ENCODE measurements around the gene UST.

UST gene

DNA sequence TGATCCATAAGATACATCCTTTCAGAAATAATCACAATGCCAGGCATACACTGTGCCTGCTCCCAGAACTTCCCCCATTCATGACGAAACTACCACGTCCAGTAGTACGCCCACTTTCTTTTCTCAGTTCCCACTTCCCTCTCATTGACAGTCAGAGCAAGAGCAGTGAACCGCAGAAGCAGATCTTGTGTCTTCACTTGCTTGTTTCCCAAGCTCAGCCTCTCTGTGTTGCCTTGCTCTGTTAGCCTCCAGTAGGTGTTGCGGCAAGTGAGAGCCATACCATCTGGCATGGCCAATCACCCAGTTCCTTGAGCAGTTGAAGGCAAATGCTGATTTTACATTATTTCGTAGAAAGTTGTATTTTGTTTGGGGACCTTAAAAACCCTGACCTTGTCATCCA lies 11.7 kb downstream of the UST start:
- H4K20me1 ChIP-seq (ENCODE audit: insufficient read depth), result no peaks in the 10 kb centered on the region
- no peak overlapping the region for H3K4me2 ChIP-seq
- H3K27me3 ChIP-seq (ENCODE audit: insufficient read depth, low read depth), result no peaks in the 10 kb centered on the region
- no peak overlapping the region for H3K27ac ChIP-seq
- H3K4me1 ChIP-seq (ENCODE audit: low read depth, poor library complexity, severe bottlenecking), result no peaks in the 10 kb centered on the region
- TF ChIP-seq, protein P1, sequence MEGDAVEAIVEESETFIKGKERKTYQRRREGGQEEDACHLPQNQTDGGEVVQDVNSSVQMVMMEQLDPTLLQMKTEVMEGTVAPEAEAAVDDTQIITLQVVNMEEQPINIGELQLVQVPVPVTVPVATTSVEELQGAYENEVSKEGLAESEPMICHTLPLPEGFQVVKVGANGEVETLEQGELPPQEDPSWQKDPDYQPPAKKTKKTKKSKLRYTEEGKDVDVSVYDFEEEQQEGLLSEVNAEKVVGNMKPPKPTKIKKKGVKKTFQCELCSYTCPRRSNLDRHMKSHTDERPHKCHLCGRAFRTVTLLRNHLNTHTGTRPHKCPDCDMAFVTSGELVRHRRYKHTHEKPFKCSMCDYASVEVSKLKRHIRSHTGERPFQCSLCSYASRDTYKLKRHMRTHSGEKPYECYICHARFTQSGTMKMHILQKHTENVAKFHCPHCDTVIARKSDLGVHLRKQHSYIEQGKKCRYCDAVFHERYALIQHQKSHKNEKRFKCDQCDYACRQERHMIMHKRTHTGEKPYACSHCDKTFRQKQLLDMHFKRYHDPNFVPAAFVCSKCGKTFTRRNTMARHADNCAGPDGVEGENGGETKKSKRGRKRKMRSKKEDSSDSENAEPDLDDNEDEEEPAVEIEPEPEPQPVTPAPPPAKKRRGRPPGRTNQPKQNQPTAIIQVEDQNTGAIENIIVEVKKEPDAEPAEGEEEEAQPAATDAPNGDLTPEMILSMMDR (conservative IDR thresholded peaks at IDR 0.05; ENCODE audit: low read depth, low read length), result no peak
- no peak overlapping the region for H3K4me3 ChIP-seq (IDR thresholded peaks at IDR 0.05; ENCODE audit: insufficient read depth, low read depth, low read length)
- no peaks in the 10 kb centered on the region for H3K36me3 ChIP-seq (ENCODE audit: insufficient read depth)
- H2AFZ ChIP-seq (ENCODE audit: low read depth), result no peak overlapping the region
- H3K79me2 ChIP-seq (ENCODE audit: insufficient read depth, low read depth), result no peaks in the 10 kb centered on the region
- H3K9ac ChIP-seq, result no peak overlapping the region

DNA sequence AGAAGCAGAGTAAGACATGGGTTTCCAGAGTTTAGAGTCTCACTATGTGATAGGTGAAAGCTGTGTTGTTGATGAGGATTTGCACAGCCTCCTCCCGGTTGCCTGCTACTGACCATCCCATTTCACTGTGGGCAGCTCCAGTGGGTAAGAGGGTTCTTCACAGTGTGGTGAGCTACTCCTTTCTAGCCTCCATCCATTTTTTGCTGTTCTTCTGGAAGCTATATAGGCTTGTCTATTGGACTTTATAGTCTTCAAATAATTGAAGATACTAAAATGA lies 13.4 kb downstream of the UST start:
- H3K9ac ChIP-seq, result no peak overlapping the region
- no peak overlapping the region for H3K4me2 ChIP-seq
- no peaks in the 10 kb centered on the region for H3K79me2 ChIP-seq (ENCODE audit: insufficient read depth, low read depth)
- TF ChIP-seq, protein P1 (conservative IDR thresholded peaks at IDR 0.05; ENCODE audit: low read depth, low read length), result no peak
- no peak overlapping the region for H3K27ac ChIP-seq
- H3K4me1 ChIP-seq (ENCODE audit: low read depth, poor library complexity, severe bottlenecking), result no peaks in the 10 kb centered on the region
- no peak overlapping the region for H3K4me3 ChIP-seq (IDR thresholded peaks at IDR 0.05; ENCODE audit: insufficient read depth, low read depth, low read length)
- no peaks in the 10 kb centered on the region for H3K36me3 ChIP-seq (ENCODE audit: insufficient read depth)
- H4K20me1 ChIP-seq (ENCODE audit: insufficient read depth), result no peaks in the 10 kb centered on the region
- H2AFZ ChIP-seq (ENCODE audit: low read depth), result no peak overlapping the region
- H3K27me3 ChIP-seq (ENCODE audit: insufficient read depth, low read depth), result no peaks in the 10 kb centered on the region

DNA sequence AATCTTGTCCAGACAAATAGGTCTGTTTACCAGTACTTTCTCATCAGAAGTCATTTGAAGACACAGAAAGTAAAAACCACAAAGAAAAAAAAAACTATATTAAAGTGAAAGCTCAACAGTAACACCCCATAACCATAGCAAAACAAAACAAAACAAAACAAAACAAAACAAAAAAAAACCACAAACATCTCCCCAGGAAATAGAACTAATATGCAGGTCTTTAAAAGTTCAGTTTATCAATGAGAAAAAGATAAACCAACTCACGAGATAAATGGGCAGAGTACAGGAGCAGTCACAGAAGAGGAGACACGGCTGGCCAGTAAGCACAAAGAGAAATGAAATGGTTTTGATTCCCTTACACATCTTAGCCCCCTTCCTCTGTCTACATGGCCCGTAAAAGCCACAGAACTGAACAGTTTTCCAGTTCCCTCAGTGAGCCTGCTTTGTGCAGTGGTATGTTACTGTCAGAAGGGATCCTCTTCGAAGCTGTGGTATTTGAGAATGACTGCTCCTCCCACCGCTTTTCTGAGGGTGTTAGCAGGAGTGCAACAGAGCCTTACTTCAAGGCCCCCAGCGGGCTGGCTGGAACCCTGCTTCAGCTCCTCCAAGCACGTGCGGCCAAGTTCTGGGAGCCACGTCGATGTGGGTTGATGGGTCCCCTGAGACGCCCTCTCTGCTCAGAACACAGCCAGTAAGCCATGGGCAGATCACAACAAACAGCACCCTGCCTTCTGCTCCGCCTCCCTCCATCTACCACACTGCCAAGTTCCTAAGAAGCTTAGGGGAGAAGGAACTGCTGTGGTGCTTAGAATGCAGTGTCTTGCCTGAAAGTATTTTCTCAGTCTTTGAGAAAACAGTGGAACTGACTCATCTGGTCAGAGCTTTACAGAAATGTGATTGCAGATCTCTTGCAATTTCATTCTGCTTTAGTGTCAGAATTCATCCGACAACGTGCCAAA lies 14.0 kb downstream of the UST start:
- Histone ChIP-seq H3K9ac (no peak overlapping the region), H3K36me3 (ENCODE audit: insufficient read depth) (no peaks in the 10 kb centered on the region), H3K27me3 (ENCODE audit: insufficient read depth, low read depth) (no peaks in the 10 kb centered on the region), H3K79me2 (ENCODE audit: insufficient read depth, low read depth) (no peaks in the 10 kb centered on the region), H4K20me1 (ENCODE audit: insufficient read depth) (no peaks in the 10 kb centered on the region), H3K4me2 (no peak overlapping the region), H2AFZ (ENCODE audit: low read depth) (no peak overlapping the region), H3K4me1 (ENCODE audit: low read depth, poor library complexity, severe bottlenecking) (no peaks in the 10 kb centered on the region), H3K4me3 (IDR thresholded peaks at IDR 0.05; ENCODE audit: insufficient read depth, low read depth, low read length) (no peak overlapping the region), H3K27ac (no peak overlapping the region)
- TF ChIP-seq, protein P1 (conservative IDR thresholded peaks at IDR 0.05; ENCODE audit: low read depth, low read length), result no peak

DNA sequence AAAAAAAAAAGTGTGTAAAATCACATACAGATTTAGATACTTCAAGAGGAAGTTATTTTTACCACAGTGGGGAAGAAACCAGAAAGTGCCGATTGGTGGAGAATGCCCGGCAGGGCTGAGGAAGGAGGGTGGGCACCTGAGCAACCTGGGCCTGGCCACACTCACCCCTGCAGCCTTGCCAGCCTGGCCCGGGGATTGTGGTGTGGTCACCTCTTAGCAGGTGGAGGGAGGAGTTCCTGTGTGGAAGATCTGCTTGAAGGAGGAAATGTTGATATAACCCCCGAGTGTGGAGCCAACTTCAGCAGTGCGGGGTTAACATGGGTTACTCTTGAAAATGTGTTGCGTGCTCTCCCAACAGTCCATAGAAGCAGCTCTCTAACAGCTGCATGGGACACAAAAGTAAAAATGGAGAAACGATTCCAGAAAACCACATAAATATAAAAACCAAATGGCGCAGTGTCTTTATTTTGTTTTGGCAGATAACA lies 14.7 kb downstream of the UST start:
- H3K79me2 ChIP-seq (ENCODE audit: insufficient read depth, low read depth), result no peaks in the 10 kb centered on the region
- H3K36me3 ChIP-seq (ENCODE audit: insufficient read depth), result no peaks in the 10 kb centered on the region
- no peaks in the 10 kb centered on the region for H3K4me1 ChIP-seq (ENCODE audit: low read depth, poor library complexity, severe bottlenecking)
- H4K20me1 ChIP-seq (ENCODE audit: insufficient read depth), result no peaks in the 10 kb centered on the region
- no peak overlapping the region for H2AFZ ChIP-seq (ENCODE audit: low read depth)
- no peaks in the 10 kb centered on the region for H3K27me3 ChIP-seq (ENCODE audit: insufficient read depth, low read depth)
- no peak overlapping the region for H3K9ac ChIP-seq
- H3K4me3 ChIP-seq (IDR thresholded peaks at IDR 0.05; ENCODE audit: insufficient read depth, low read depth, low read length), result no peak overlapping the region
- no peak overlapping the region for H3K27ac ChIP-seq
- no peak overlapping the region for H3K4me2 ChIP-seq
- TF ChIP-seq, protein P1 (conservative IDR thresholded peaks at IDR 0.05; ENCODE audit: low read depth, low read length), result no peak

All from KMS-11 (cell line).